Measurements from ENCODE around the gene ZBED4.

Gene ZBED4

GRCh38 chr22:49937758-49938564 is 84.3 kb downstream of the ZBED4 start:
- no peak for DNase-seq

GRCh38 chr22:49938565-49939136 is 85.0 kb downstream of the ZBED4 start:
- DNase-seq: no peak
